HG03135 (cell line): ENCODE measurements around the gene B4GALT1.
"Not testable (repeated sequence)": the region's sequence is repeated elsewhere in the genome, so short reads cannot be mapped to it uniquely, and the experiment has no call there.

Source experiments
- ATAC-seq: cut with Tn5 transposase; IDR thresholded peaks from one replicate; pipeline ENCODE4 v1.9.1; 2021; ENCODE audit warnings: mild to moderate bottlenecking, moderate library complexity; ENCODE audit not compliant: unreplicated experiment

Gene B4GALT1

DNA sequence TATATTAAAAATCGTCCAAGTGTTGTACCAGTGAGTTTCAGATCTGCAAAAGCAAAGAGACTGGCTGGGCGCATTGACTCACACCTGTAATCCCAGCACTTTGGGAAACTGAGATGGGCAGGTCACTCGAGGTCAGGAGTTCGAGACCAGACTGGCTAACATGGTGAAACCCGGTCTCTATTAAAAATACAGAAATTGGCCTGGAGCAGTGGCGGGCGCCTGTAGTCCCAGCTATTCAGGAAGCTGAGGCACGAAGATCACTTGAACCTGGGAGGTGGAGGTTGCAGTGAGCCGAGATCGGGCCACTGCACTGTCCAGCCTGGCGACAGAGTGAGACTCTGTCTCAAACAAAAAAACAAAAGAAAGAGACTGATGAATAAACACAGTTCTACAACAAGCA, 18.3 kb upstream of the B4GALT1 start:
- no peak for ATAC-seq

- no peak for ATAC-seq
These were observed 17.8 kb upstream of the B4GALT1 start for GRCh38 chr9:33184963-33185362.

- no peak for ATAC-seq
These were observed 15.4 kb upstream of the B4GALT1 start for GRCh38 chr9:33182519-33182918.

DNA sequence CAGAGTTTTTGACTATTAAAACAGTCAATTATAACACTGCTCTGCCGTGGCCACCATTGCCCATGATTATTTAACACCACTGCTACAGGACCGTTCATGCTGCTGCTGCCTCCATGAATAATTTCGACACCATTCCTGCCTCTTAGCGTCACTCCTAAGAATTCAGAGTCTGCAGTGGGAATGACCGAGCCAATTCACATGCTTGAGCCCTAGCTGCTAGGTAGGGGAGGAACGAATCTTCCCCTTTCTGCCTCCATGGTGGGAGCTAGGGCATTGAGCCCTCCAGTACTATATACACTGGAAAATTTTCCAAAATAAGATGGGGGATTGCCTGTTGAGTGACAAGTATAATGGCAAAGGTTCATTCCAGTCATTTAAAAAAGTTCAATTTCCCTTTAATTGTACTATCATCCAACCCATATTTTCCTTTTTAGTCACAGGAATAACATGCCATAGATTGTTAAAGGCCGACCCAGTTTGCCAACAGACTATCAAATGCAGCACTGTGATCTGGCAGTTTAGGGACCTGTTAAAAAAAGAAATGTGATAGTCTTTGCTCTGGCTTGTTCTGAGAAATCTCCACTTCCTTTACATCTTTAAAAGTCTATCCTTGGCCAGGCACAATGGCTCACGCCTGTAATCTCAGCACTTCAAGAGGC, 13.5 kb upstream of the B4GALT1 start:
- ATAC-seq, result no peak

DNA sequence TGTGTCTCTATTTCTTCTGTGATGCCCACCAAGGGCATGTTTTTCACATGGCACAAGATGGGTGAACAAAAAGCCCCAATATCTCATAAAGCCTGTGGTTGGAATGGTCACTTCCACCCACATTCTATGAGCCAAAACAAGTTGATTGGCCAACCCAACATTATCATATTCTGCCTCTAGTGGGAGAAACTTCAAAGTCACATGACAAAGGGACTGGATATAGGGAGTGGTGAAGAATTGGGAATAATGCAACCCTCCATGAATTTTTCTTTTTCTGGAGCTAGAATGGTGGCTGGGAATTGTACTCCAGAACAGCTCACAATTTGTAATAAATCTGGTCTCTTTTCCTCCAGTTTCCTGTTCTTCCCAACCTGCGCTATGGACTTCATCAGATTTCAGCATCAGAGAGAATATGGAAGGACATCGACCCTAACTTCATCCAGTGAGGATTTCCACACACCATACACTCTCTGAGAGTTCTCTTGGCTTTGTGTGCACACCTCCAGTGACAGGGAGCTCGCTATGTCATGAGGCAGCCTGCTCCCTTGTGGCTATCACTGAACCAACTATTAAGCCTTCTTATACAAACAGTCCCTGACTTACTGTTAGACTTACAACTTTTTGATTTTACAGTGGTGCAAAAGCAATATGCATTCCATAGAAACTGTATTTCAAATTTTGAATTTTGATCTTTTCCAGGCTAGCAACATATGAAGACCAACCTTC, 12.0 kb upstream of the B4GALT1 start:
- no peak for ATAC-seq

- ATAC-seq, result peak; percentile 89
These were observed 10.5 kb upstream of the B4GALT1 start for GRCh38 chr9:33177639-33178038.

- no peak for ATAC-seq
These were observed 9.9 kb upstream of the B4GALT1 start for GRCh38 chr9:33177086-33177485.

DNA sequence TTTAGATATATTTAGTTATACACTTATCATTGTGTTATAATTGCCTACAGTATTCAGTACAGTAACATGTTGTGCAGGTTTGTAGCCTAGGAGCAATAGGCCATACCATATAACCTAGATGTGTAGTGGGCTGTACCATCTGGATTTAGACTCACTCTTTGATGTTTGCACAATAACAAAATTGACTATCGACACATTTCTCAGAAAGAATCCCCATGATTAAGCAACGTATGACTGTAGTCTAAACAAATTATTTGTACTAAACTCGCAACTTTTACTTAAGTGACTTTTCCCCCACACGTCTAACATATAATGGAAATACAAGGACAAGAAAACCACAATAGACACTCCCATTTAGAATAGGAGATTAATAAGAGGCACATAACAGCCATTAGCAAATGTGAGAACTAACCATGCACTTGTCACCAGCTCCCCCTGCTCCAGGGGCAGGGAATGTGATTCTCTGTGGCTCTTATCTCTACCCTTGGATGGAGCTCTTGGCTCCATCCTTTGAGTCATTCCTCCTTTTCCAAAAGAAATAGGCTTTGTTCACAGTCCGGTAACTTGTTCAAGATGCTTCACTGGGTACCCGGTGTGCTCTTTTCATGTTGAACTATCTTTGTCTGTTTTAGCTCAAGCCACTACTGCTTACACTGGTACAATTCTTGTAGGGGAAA, 8.7 kb upstream of the B4GALT1 start:
- ATAC-seq, result no peak

DNA sequence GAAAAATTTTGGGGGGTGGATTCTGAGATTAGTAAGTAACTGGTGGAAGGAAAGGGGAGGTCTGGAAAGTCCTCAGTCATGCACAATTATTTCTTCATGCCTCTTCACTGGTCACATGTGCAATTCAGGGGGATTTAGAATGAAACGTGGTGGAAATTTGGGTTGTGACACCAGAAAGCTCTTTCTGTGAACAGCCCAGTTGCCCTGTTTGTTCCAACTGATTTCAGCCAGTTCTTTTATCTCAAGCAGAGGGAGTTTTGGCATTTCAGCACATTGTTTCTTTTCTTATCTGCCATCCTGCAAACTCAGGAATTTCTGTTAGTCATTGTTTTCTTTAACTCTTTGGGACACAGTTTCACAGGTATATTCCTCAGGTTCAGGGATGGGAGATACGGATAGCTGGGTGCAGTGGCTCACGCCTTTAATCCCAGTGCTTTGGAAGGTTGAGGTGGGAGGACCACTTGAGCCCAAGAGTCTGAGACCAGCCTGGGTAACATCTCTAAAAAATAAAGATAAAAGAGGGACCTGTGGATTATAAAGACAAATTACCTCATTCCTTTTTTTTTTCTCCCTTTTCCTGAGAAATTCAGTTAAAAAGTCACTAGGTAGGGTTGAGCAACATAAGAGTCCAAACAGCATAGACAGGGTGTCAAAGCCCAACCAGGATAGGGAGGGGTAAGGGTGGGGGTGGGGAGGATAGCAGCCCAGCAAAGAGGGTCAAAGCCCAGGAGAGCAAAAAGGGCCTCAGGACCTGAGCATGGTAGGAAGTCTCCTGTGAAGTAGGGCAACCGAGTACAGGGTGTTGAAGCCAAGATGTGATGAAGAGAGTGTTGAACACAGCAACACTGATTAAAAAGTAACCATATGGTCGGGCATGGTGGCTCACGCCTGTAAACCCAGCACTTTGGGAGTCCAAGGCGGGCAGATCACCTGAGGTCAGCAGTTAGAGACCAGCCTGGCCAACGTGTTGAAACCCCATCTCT, 5.4 kb upstream of the B4GALT1 start:
- no peak for ATAC-seq

- no peak for ATAC-seq
These were observed 3.6 kb upstream of the B4GALT1 start for GRCh38 chr9:33170464-33171415.

DNA sequence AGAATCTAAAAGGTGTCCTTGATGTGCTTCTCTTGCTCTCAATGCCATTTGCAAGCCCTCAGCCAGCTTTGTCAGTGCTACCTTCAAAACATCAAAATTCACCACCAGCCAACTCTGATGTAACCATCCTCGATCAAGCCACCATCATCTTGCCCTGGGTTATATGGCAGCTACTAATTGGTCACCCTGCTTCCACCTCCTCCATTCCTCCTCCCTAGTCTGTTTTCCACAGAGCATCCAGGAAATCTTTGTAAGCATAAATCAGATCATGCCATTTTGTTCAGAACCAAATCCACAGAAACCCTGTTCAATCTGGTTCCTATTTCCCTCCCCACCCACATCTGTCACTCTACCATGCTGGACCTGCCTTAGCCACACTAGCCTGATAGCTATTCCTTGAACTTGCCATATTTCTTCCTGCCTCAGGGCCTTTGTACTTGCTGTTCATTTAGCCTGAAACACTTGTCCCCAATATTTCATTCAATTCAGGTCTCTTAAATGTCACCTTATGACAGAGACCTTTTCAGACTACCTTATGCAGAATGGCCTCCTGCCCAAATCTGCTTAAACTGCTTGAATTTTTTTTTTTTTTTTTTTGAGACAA, 1.9 kb upstream of the B4GALT1 start:
- ATAC-seq, result no peak

GRCh38 chr9:33167972-33168461, 881 bp upstream of the B4GALT1 start:
- ATAC-seq, result peak; percentile 5

DNA sequence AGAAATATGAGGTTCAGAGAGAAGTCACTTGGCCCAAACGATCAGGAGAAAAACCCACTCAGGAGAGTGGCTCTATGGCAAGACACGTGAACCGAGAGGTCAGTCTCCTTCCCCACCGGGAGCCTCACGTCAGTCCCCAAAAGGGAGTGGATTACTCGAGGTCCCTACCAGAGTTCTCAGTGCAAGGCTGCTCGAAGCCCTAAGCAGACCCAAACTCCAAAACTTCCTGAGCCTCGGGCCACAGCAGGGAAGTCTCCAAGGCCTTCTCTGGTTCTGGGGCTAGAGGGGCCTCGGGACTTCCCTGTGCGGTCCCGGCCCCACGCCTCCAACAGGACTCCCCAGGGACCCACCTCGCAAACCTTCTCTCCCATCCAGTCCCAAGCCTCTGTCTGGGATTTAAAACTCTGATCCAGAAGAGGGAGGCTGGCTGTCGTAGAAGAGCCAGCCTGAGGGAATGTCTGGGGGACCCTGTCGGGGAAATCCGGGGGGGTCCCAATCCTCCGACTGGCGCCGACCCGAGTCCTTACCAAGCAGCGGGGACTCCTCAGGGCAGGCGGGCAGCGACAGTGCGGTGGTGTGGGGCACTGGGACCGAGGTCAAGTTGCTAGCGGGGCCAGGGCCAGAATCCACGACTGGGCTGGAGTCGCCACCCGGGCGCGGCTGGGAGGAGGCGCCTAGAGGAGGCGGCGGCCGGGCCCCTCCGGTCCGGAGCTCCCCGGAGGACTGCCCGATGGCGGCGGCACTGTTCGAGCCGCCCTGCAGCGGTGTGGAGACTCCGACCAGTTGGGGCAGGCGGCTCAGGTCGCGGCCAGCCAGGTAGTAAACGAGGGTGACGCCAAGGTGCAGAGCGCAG, 679 bp downstream of the B4GALT1 start:
- ATAC-seq, result peak; percentile 13

DNA sequence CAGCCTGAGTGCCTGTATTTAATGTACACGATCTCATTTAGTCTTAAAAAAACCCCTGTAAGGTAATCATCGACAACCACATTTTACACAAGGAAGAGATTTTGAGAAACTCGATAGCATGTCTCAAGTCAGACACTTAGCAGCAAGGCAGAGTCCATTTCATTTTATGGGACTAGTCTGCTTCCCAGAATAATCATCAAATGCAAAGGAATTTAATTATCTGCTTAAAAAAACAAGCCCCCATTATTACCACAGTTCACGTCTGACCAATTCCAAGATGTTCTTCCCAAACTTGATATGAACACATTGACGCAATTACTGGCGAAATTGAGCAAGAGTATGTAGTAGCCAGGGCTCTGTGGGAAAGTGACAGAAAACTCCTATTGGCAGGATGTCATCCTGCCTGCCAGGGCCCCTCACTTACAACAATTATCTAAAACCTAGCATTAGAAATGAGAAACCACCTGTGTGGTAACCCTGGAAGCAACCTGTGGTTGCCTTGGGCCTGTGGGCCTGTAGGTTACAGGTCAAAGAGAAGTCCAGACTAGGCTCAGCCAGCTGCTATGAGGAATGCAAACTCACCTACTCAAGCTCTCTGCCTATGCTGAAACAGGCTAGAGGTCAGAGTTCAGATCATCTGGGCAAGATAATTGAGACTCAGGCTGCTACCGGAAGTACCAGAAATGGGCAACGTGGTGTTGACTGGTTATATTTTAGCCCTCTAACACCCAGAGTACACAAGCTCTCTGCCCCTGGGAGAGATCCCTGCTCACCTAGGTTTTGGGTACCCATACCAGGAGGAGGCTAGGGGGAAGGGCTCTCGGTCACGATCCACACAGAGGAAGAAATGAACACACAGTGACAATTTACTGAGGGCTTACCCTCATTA, 1.6 kb downstream of the B4GALT1 start:
- peak; percentile 14 for ATAC-seq

DNA sequence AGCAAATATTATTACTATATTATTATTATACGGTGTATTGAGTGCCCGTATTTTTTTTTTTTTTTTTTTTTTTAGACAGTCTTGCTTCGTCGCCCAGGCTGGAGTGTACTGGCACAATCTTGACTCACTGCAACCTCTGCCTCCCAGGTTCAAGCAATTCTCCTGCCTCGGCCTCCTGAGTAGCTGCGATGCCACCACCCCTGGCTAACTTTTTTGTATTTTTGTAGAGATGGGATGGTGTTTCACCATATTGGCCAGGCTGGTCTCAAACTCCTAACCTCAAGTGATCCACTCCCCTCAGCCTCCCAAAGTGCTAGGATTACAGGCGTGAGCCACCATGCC, 2.2 kb downstream of the B4GALT1 start:
- not testable (repeated sequence) for ATAC-seq

GRCh38 chr9:33164138-33164809, 2.9 kb downstream of the B4GALT1 start:
- peak; percentile 29 for ATAC-seq
